HL-60 (cell line): ENCODE data around the gene WRAP73.

ENCODE experiments used
- GABPA ChIP-seq: IDR thresholded peaks from 2 replicates; pipeline ENCODE4 v1.6.1; 2012; ENCODE audit warnings: low read depth
- POLR2AphosphoS5 ChIP-seq: IDR thresholded peaks from 2 replicates; pipeline ENCODE4 v1.6.1; 2012; ENCODE audit warnings: low read depth
- TF ChIP-seq, protein P1 (sequence below): IDR thresholded peaks from one replicate; pipeline ENCODE4 v1.5.1; 2011; ENCODE audit warnings: low read length, control low read depth, inconsistent platforms; ENCODE audit not compliant: insufficient read depth
- TF ChIP-seq, protein P2 (sequence below): IDR thresholded peaks from 2 replicates; pipeline ENCODE4 v1.6.1; 2012; ENCODE audit warnings: low read depth; ENCODE audit not compliant: insufficient replicate concordance

DNA sequence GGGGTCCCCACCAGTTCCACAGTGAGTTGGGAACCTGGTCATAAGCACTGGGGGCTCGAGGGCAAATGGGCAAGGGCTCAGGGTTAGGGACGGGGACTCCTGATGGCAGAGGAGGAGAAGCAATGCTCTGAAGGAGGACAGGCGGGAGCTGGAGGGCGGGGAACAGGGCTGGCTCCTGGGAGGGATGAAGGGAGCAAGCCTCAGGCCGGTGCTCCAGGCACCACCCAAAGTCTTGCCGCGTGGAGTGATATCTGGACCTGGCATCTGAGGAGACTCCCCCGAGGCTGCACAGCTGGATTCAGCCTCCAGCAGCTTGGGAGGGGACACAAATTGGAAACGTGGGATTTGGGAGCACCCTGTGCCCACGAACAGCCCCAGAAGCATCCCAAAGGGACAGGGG is 49.5 kb downstream of the WRAP73 start:
- TF ChIP-seq, protein P1, sequence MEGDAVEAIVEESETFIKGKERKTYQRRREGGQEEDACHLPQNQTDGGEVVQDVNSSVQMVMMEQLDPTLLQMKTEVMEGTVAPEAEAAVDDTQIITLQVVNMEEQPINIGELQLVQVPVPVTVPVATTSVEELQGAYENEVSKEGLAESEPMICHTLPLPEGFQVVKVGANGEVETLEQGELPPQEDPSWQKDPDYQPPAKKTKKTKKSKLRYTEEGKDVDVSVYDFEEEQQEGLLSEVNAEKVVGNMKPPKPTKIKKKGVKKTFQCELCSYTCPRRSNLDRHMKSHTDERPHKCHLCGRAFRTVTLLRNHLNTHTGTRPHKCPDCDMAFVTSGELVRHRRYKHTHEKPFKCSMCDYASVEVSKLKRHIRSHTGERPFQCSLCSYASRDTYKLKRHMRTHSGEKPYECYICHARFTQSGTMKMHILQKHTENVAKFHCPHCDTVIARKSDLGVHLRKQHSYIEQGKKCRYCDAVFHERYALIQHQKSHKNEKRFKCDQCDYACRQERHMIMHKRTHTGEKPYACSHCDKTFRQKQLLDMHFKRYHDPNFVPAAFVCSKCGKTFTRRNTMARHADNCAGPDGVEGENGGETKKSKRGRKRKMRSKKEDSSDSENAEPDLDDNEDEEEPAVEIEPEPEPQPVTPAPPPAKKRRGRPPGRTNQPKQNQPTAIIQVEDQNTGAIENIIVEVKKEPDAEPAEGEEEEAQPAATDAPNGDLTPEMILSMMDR: no peak
- TF ChIP-seq GABPA (no peak), POLR2AphosphoS5 (no peak)
- TF ChIP-seq, protein P2, sequence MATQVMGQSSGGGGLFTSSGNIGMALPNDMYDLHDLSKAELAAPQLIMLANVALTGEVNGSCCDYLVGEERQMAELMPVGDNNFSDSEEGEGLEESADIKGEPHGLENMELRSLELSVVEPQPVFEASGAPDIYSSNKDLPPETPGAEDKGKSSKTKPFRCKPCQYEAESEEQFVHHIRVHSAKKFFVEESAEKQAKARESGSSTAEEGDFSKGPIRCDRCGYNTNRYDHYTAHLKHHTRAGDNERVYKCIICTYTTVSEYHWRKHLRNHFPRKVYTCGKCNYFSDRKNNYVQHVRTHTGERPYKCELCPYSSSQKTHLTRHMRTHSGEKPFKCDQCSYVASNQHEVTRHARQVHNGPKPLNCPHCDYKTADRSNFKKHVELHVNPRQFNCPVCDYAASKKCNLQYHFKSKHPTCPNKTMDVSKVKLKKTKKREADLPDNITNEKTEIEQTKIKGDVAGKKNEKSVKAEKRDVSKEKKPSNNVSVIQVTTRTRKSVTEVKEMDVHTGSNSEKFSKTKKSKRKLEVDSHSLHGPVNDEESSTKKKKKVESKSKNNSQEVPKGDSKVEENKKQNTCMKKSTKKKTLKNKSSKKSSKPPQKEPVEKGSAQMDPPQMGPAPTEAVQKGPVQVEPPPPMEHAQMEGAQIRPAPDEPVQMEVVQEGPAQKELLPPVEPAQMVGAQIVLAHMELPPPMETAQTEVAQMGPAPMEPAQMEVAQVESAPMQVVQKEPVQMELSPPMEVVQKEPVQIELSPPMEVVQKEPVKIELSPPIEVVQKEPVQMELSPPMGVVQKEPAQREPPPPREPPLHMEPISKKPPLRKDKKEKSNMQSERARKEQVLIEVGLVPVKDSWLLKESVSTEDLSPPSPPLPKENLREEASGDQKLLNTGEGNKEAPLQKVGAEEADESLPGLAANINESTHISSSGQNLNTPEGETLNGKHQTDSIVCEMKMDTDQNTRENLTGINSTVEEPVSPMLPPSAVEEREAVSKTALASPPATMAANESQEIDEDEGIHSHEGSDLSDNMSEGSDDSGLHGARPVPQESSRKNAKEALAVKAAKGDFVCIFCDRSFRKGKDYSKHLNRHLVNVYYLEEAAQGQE: no peak
